WTC11 (cell line): ENCODE results near the gene ZNF547. TPM values are rescaled to one million over a fixed set of nuclear protein-coding genes. Genes with fewer than 3 reads are reported as not detected.

ENCODE experiments used
- ATAC-seq: fragments of 200-7000 bp; cut with Tn5 transposase; 2 replicates; pipeline ENCODE4 v1.10.0; 2021; ENCODE audit warnings: mild to moderate bottlenecking, moderate library complexity
- CTCF ChIA-PET: fragments of 300-600 bp; sonication (Branson Sonifier 250); formaldehyde crosslinking; loops from one replicate; lab custom pipeline; 2021; ENCODE audit warnings: antibody characterized with exemption; lab: Charles Lee
- POLR2A ChIA-PET: fragments of 350-600 bp; sonication (Branson Sonifier 250); formaldehyde crosslinking; loops from one replicate; lab custom pipeline; 2021; ENCODE audit warnings: antibody characterized with exemption; lab: Charles Lee
- DNase-seq: peaks from one replicate; pipeline ENCODE4 v3.0.0; 2021; ENCODE audit warnings: low spot score
- H3K27ac Mint-ChIP-seq: 2 replicates; pipeline ENCODE4 v1.8.0; 2021; ENCODE audit warnings: mixed read lengths
- H3K27me3 Mint-ChIP-seq: 2 replicates; pipeline ENCODE4 v1.8.0; 2021; ENCODE audit warnings: low read depth, mild to moderate bottlenecking, moderate library complexity, mixed read lengths
- H3K36me3 Mint-ChIP-seq: 2 replicates; pipeline ENCODE4 v1.8.0; 2021; ENCODE audit warnings: mixed read lengths
- H3K4me1 Mint-ChIP-seq: 2 replicates; pipeline ENCODE4 v1.8.0; 2022; ENCODE audit warnings: mixed read lengths
- H3K4me3 Mint-ChIP-seq: 2 replicates; pipeline ENCODE4 v1.8.0; 2021; ENCODE audit warnings: mild to moderate bottlenecking, moderate library complexity, mixed read lengths
- H3K9me3 Mint-ChIP-seq: 2 replicates; pipeline ENCODE4 v1.8.0; 2021; ENCODE audit warnings: mixed read lengths
- GRHL2 ChIP-seq: fragments of 250-450 bp; sonication (Bioruptor Pico); IDR thresholded peaks from 2 replicates; pipeline ENCODE4 v1.8.0; 2022; ENCODE audit warnings: mild to moderate bottlenecking, moderate library complexity; ENCODE audit not compliant: insufficient replicate concordance, severe bottlenecking
- HMGA2 ChIP-seq: fragments of 250-450 bp; sonication (Bioruptor Pico); IDR thresholded peaks from 2 replicates; pipeline ENCODE4 v1.4.0; 2021; ENCODE audit warnings: mild to moderate bottlenecking, moderate library complexity
- IRF2 ChIP-seq: sonication (generic); formaldehyde crosslinking; IDR thresholded peaks from 2 replicates; pipeline ENCODE4 v1.8.0; 2022; ENCODE audit warnings: low read depth, missing genetic modification reagents, borderline replicate concordance
- MXD4 ChIP-seq: fragments of 250-450 bp; sonication (Bioruptor Pico); IDR thresholded peaks from 2 replicates; pipeline ENCODE4 v1.8.0; 2021; ENCODE audit warnings: mild to moderate bottlenecking, moderate library complexity, borderline replicate concordance
- NFYB ChIP-seq: sonication (generic); formaldehyde crosslinking; conservative IDR thresholded peaks from 2 replicates; pipeline ENCODE4 v1.8.0; 2022; ENCODE audit warnings: low read depth, missing genetic modification reagents
- NR2C2 ChIP-seq: sonication (generic); formaldehyde crosslinking; IDR thresholded peaks from 2 replicates; pipeline ENCODE4 v1.8.0; 2022; ENCODE audit warnings: mild to moderate bottlenecking, missing genetic modification reagents
- PRRX2 ChIP-seq: fragments of 250-450 bp; sonication (Bioruptor Pico); IDR thresholded peaks from 2 replicates; pipeline ENCODE4 v1.8.0; 2021; ENCODE audit warnings: mild to moderate bottlenecking
- TEAD1 ChIP-seq: sonication (generic); formaldehyde crosslinking; IDR thresholded peaks from 2 replicates; pipeline ENCODE4 v1.8.0; 2022; ENCODE audit warnings: mild to moderate bottlenecking, missing genetic modification reagents
- ZNF121 ChIP-seq: sonication (generic); formaldehyde crosslinking; IDR thresholded peaks from 2 replicates; pipeline ENCODE4 v1.8.0; 2023; ENCODE audit warnings: missing genetic modification reagents
- ZNF138 ChIP-seq: sonication (generic); formaldehyde crosslinking; conservative IDR thresholded peaks from 2 replicates; pipeline ENCODE4 v1.8.1; 2022; ENCODE audit warnings: mild to moderate bottlenecking, moderate library complexity, missing genetic modification reagents
- ZNF317 ChIP-seq: sonication (generic); formaldehyde crosslinking; IDR thresholded peaks from 2 replicates; pipeline ENCODE4 v1.8.1; 2023; ENCODE audit warnings: low read depth, mild to moderate bottlenecking, moderate library complexity, missing genetic modification reagents, borderline replicate concordance
- total RNA-seq: library from RNA; stranded (reverse); gene quantifications from 3 replicates; pipeline ENCODE4 v1.2.3, GENCODE V29; 2021
- TF ChIP-seq, protein P1 (sequence below): fragments of 250-450 bp; sonication (Bioruptor Pico); conservative IDR thresholded peaks from 2 replicates; pipeline ENCODE4 v1.9.0; 2021; ENCODE audit warnings: mild to moderate bottlenecking
- TF ChIP-seq, protein P2 (sequence below): sonication (generic); formaldehyde crosslinking; IDR thresholded peaks from 2 replicates; pipeline ENCODE4 v1.8.1; 2023; ENCODE audit warnings: mild to moderate bottlenecking, missing genetic modification reagents, moderate library complexity
- TF ChIP-seq, protein P3 (sequence below): sonication (generic); formaldehyde crosslinking; IDR thresholded peaks from 2 replicates; pipeline ENCODE4 v1.8.0; 2022; ENCODE audit warnings: missing genetic modification reagents
- TF ChIP-seq, protein P4 (sequence below): sonication (generic); formaldehyde crosslinking; IDR thresholded peaks from 2 replicates; pipeline ENCODE4 v1.8.1; 2022; ENCODE audit warnings: low read depth, mild to moderate bottlenecking, moderate library complexity, missing genetic modification reagents, borderline replicate concordance
- TF ChIP-seq, protein P5 (sequence below): sonication (generic); formaldehyde crosslinking; IDR thresholded peaks from 2 replicates; pipeline ENCODE4 v1.8.0; 2023; ENCODE audit warnings: missing genetic modification reagents

Gene ZNF547
- total RNA-seq, 1 experiment from 2014 or later, result 2.3 TPM

DNA sequence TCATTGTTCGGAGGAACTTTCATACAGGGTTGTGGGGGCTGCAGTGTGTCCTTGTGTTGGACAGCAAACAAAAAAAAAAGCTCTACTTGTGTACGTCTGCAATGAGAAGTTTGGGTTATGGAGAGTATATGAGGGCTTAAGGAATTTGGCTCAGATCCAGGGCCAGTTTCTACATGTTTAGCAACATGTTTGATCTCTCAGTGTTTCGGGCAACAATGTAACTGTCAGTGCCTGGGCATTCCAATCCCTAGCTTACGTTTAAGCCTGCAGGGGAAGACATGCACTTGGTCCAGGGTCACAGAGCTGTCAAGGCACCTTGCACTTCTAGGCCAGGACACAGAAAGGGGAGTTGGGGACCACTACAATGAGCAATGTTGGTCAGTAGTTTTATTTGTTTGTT is 29.2 kb upstream of the ZNF547 start (continued):
- TF ChIP-seq HMGA2 (CRISPR knock-in tag) (no peak), ZNF121 (no peak)
- TF ChIP-seq, protein P1, sequence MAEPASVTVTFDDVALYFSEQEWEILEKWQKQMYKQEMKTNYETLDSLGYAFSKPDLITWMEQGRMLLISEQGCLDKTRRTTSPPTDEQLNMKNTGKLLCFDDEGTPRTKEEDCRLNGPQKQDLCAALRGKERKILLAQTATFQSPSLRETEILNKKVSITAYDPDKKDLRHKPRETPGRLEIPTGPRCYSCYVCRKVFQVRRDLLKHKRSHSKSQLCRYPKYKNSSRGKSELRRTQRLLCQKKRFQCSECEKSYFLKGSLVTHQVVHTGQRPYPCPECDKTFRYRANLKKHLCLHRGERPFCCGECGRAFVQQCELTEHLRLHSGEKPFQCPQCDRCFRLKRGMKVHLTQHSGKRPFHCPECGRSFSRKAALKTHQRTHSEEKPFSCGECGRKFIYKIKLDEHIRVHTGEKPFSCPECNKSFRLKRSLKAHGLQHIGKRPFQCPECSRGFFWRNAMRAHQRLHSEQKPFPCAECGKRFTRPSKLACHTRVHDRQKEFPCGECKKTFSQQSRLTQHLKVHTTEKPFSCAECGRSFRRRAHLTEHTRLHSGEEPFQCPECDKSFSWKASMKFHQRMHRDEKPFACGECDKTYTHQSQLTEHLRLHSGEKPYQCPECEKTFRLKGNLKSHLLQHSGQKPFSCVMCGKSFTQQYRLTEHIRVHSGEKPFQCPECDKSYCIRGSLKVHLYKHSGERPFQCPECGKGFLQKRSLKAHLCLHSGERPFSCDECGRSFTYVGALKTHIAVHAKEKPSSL, result no peak

DNA sequence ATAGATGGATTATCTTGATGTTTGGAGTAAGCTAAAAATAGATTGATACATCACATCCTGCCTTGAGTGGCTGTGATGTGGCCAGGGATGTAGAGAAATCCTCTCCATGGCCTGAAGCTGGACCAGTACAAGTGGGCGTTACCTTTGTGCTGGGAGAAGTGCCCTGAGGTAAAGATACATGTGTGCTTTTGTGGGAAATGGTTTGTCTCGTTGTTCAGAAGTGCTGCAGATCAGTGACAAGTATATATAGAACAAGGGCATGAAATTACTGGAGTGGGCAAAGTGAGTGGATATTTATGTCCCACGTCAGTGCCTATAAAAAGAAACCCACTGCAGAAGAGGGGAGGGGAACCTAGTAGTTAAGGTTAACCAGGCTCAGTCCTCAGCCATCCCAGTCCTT is 24.5 kb upstream of the ZNF547 start:
- TF ChIP-seq NFYB (CRISPR knock-in tag) (no peak), ZNF121 (no peak), MXD4 (CRISPR knock-in tag) (no peak)
- TF ChIP-seq, protein P1, result no peak
- TF ChIP-seq, protein P2, sequence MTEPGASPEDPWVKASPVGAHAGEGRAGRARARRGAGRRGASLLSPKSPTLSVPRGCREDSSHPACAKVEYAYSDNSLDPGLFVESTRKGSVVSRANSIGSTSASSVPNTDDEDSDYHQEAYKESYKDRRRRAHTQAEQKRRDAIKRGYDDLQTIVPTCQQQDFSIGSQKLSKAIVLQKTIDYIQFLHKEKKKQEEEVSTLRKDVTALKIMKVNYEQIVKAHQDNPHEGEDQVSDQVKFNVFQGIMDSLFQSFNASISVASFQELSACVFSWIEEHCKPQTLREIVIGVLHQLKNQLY, result no peak
- Mint-ChIP-seq H3K27me3 (peaks cover 4% of the 10 kb centered on the region), H3K9me3 (no peaks in the 10 kb centered on the region), H3K4me1 (no peaks in the 10 kb centered on the region), H3K4me3 (no peak overlapping the region), H3K27ac (no peak overlapping the region), H3K36me3 (no peaks in the 10 kb centered on the region)
- no peak for DNase-seq
- ATAC-seq, result no peak
- ChIA-PET POLR2A (no interaction called here), CTCF (no interaction called here)

DNA sequence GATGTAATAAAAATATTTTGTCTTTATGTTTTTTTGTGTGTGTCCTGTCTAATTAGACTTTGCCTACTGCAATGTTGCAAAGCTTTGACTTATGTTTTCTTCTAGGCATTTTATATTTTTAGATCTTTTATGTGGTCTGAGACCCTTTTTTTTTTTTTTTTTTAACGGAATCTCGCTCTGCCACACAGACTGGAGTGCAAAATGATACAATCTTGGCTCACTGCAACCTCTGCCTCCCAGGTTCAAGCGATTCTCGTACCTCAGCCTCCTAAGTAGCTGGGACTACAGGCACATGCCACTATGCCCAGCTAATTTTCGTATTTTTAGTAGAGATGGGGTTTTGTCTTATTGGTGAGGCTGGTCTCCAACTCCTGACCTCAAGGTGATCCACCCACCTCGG is 20.8 kb upstream of the ZNF547 start:
- no peaks in the 10 kb centered on the region for H3K9me3 Mint-ChIP-seq
- no peak for DNase-seq
- no peaks in the 10 kb centered on the region for H3K36me3 Mint-ChIP-seq
- ChIA-PET POLR2A (interaction anchor here (0.6 kb wide), 2 partner anchors 59 to 103 kb away, joined by 3 to 4 read pairs; no protein-coding TSS in a partner anchor), CTCF (interaction anchor here (0.8 kb wide), 1 partner anchor 8 kb away, joined by 6 read pairs; the partner anchor contains the start of gene ZNF304)
- no peak for ATAC-seq
- H3K4me3 Mint-ChIP-seq, result no peak overlapping the region
- H3K4me1 Mint-ChIP-seq, result no peaks in the 10 kb centered on the region
- H3K27ac Mint-ChIP-seq, result no peak overlapping the region
- peaks cover 19% of the 10 kb centered on the region for H3K27me3 Mint-ChIP-seq
- TF ChIP-seq ZNF317 (CRISPR knock-in tag) (no peak), NR2C2 (no peak), GRHL2 (CRISPR knock-in tag) (no peak), NFYB (CRISPR knock-in tag) (no peak), TEAD1 (CRISPR knock-in tag) (no peak), IRF2 (no peak), PRRX2 (CRISPR knock-in tag) (no peak), ZNF138 (CRISPR knock-in tag) (no peak)
- TF ChIP-seq, protein P3, sequence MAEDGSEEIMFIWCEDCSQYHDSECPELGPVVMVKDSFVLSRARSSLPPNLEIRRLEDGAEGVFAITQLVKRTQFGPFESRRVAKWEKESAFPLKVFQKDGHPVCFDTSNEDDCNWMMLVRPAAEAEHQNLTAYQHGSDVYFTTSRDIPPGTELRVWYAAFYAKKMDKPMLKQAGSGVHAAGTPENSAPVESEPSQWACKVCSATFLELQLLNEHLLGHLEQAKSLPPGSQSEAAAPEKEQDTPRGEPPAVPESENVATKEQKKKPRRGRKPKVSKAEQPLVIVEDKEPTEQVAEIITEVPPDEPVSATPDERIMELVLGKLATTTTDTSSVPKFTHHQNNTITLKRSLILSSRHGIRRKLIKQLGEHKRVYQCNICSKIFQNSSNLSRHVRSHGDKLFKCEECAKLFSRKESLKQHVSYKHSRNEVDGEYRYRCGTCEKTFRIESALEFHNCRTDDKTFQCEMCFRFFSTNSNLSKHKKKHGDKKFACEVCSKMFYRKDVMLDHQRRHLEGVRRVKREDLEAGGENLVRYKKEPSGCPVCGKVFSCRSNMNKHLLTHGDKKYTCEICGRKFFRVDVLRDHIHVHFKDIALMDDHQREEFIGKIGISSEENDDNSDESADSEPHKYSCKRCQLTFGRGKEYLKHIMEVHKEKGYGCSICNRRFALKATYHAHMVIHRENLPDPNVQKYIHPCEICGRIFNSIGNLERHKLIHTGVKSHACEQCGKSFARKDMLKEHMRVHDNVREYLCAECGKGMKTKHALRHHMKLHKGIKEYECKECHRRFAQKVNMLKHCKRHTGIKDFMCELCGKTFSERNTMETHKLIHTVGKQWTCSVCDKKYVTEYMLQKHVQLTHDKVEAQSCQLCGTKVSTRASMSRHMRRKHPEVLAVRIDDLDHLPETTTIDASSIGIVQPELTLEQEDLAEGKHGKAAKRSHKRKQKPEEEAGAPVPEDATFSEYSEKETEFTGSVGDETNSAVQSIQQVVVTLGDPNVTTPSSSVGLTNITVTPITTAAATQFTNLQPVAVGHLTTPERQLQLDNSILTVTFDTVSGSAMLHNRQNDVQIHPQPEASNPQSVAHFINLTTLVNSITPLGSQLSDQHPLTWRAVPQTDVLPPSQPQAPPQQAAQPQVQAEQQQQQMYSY, result no peak
- TF ChIP-seq, protein P4, sequence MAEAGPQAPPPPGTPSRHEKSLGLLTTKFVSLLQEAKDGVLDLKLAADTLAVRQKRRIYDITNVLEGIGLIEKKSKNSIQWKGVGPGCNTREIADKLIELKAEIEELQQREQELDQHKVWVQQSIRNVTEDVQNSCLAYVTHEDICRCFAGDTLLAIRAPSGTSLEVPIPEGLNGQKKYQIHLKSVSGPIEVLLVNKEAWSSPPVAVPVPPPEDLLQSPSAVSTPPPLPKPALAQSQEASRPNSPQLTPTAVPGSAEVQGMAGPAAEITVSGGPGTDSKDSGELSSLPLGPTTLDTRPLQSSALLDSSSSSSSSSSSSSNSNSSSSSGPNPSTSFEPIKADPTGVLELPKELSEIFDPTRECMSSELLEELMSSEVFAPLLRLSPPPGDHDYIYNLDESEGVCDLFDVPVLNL (CRISPR knock-in tag), result no peak
- TF ChIP-seq, protein P5, sequence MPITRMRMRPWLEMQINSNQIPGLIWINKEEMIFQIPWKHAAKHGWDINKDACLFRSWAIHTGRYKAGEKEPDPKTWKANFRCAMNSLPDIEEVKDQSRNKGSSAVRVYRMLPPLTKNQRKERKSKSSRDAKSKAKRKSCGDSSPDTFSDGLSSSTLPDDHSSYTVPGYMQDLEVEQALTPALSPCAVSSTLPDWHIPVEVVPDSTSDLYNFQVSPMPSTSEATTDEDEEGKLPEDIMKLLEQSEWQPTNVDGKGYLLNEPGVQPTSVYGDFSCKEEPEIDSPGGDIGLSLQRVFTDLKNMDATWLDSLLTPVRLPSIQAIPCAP (CRISPR knock-in tag), result no peak
